ENCODE data around the gene SLC9B2. TPM values are rescaled to one million over a fixed set of nuclear protein-coding genes. Genes with fewer than 3 reads are reported as not detected.
A peak's percentile ranks its signal among the peaks of the same experiment; 100 is the strongest.

The SLC9B2 gene
- polyA plus RNA-seq, 2 of the 4 experiments (the other 2 are of a cell fraction), result 7.3 to 9.2 TPM

DNA sequence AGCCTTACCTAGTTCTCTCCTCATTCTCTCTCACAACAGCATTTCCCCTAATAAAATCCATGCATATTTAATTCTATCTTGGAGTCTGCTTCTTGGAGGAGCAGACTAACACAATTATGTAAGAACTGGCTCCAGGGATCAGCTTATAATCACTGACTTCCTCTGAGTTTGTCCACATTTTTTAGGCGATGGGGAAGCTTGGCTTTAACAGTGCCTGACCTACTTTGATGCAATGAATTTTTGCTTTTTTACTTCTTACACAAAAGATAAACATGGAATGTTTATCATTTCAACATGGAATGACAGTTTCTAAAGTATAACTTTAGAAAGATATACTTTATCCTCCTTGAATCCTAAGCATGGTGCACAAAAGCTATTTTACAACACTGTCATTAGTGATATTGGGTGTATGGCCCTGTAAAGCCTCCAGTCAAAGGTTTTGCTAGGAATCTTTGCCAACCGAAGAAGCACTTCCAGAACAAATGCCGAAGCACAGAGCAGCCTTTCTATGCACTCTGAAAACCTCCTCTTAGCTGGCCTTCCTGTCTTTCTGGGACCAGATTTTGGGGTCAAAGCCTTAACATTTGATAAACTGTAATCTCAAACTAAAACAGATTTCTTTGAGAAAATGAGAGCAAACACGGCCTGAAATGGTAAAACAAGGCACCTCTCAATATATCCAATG, 22.3 kb upstream of the SLC9B2 start:
- TF ChIP-seq HOXA7 (CRISPR knock-in tag; IDR thresholded peaks at IDR 0.05), result no peak
- H3K9me3 ChIP-seq, result no peaks in the 10 kb centered on the region
- DNase-seq (ENCODE audit: low read depth in 1 of 2, low spot score in 1 of 2), result no peak
- H3K27ac ChIP-seq, result peak overlapping the region; percentile 58 to 81
- ChIA-PET CTCF (interaction anchor here (0.6 to 4.3 kb wide), 10 partner anchors 8 to 1646 kb away, joined by 3 to 27 read pairs (median 4); no protein-coding TSS in a partner anchor), POLR2A (interaction anchor here (1.2 kb wide), 1 partner anchor 668 kb away, joined by 3 read pairs; no protein-coding TSS in a partner anchor)
- peak overlapping the region; percentile 78 for H3K4me2 ChIP-seq
- 25% methylated on average over 4 of the region's 4 CpGs for WGBS (ENCODE audit: missing lambda C conversion rate)
- FAIRE-seq, result no peak
- H3K4me3 ChIP-seq, result peak overlapping the region; percentile 42
- H3K4me1 ChIP-seq, result no peaks in the 10 kb centered on the region
- no peak for ATAC-seq

DNA sequence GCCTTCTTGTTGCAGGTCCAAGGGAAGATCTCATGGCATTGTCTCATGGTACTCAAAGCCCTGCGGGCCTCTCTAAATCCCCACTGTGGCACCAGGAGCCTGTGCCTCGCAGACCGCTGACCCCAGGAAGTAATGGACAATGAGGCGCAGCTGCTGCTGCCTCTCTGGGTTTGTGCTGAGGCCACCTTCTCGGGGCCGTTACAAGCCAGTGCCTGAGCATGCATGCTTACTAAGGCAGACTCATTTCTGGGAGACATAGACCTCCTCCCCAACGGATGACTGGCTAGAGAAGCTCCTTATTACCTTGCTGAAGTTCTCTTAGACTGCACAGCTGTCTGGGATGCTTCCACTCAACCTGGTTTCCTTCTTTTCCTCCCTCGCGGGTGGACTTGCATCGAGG, 21.8 kb upstream of the SLC9B2 start:
- CTCF ChIA-PET, result interaction anchor here (0.8 to 4.3 kb wide), 3 partner anchors 8 to 478 kb away, joined by 3 to 27 read pairs (median 7); no protein-coding TSS in a partner anchor
- FAIRE-seq, result no peak
- H3K4me3 ChIP-seq, result no peak overlapping the region
- POLR2A ChIA-PET, result no interaction called here
- H3K4me2 ChIP-seq, result no peak overlapping the region
- H3K9me3 ChIP-seq, result no peaks in the 10 kb centered on the region
- 86% methylated on average over 8 of the region's 10 CpGs for WGBS (ENCODE audit: missing lambda C conversion rate)
- no peak for ATAC-seq
- TF ChIP-seq MAFK (IDR thresholded peaks at IDR 0.05; ENCODE audit: partially characterized antibody), result no peak
- no peak for TF ChIP-seq ESRRA (IDR thresholded peaks at IDR 0.05; ENCODE audit: borderline replicate concordance, low read length)
- TF ChIP-seq CBX2 (IDR thresholded peaks at IDR 0.05; ENCODE audit: borderline replicate concordance, low read depth), result no peak
- TF ChIP-seq FOSB (CRISPR knock-in tag; IDR thresholded peaks at IDR 0.05), result no peak
- no peak for TF ChIP-seq GATA3 (IDR thresholded peaks at IDR 0.05; ENCODE audit: borderline replicate concordance)
- TF ChIP-seq, protein P1, sequence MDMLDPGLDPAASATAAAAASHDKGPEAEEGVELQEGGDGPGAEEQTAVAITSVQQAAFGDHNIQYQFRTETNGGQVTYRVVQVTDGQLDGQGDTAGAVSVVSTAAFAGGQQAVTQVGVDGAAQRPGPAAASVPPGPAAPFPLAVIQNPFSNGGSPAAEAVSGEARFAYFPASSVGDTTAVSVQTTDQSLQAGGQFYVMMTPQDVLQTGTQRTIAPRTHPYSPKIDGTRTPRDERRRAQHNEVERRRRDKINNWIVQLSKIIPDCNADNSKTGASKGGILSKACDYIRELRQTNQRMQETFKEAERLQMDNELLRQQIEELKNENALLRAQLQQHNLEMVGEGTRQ (IDR thresholded peaks at IDR 0.05), result no peak
- no peak for TF ChIP-seq ZSCAN20 (CRISPR knock-in tag; IDR thresholded peaks at IDR 0.05)
- TF ChIP-seq TP53 (CRISPR knock-in tag; IDR thresholded peaks at IDR 0.05), result no peak
- TF ChIP-seq ZFP36 (IDR thresholded peaks at IDR 0.05; ENCODE audit: borderline replicate concordance, partially characterized antibody), result no peak
- TF ChIP-seq NFE2L2 (conservative IDR thresholded peaks at IDR 0.05; ENCODE audit: low read length), result no peak
- no peak for TF ChIP-seq MAZ (IDR thresholded peaks at IDR 0.05; ENCODE audit: borderline replicate concordance, low read depth, low read length)
- no peaks in the 10 kb centered on the region for H3K4me1 ChIP-seq
- no peak for DNase-seq (ENCODE audit: low read depth in 1 of 2, low spot score in 1 of 2)
- H3K27ac ChIP-seq, result no peak overlapping the region

DNA sequence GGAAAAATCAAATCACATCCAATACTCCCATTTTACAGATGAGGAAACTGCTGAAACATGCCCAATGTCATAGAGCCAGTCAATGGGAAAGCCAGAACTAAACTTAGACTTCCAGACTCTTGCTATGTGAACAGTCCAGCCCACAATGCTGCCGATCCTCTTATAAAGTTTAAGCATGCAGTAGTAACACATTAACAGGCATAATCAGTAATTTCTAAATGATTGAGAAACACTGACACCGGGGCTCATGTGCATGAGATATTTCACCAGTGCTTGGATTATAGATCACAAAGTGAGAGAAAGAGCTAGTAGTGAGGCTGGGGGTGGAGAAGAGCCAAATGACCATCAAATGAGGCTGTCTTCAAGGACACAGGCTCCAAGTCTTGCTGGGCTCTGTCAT, 20.6 kb upstream of the SLC9B2 start:
- no peaks in the 10 kb centered on the region for H3K4me1 ChIP-seq
- H3K27ac ChIP-seq, result no peak overlapping the region
- DNase-seq (ENCODE audit: low read depth in 1 of 2, low spot score in 1 of 2) (no peak), ATAC-seq (no peak), FAIRE-seq (no peak)
- TF ChIP-seq CBX8 (IDR thresholded peaks at IDR 0.05) (no peak), ZNF302 (CRISPR knock-in tag; IDR thresholded peaks at IDR 0.05) (no peak), SREBF2 (IDR thresholded peaks at IDR 0.05) (no peak), ZC3H11A (IDR thresholded peaks at IDR 0.05) (no peak), HDAC2 (IDR thresholded peaks at IDR 0.05) (no peak), RAD21 (conservative IDR thresholded peaks at IDR 0.05 in 1 of 2, IDR thresholded peaks at IDR 0.05 in 1 of 2) (no peak), EHMT2 (IDR thresholded peaks at IDR 0.05; ENCODE audit: low read depth) (no peak), NPAS2 (CRISPR knock-in tag; IDR thresholded peaks at IDR 0.05; ENCODE audit: borderline replicate concordance) (no peak)
- WGBS (ENCODE audit: missing lambda C conversion rate), result 67% methylated on average over 2 of the region's 2 CpGs
- POLR2A ChIA-PET, result no interaction called here
- H3K9me3 ChIP-seq, result no peaks in the 10 kb centered on the region
- CTCF ChIA-PET, result interaction anchor here (0.6 to 1.3 kb wide), 2 partner anchors 88 to 477 kb away, joined by 3 to 7 read pairs; no protein-coding TSS in a partner anchor
- H3K4me3 ChIP-seq, result no peak overlapping the region
- H3K4me2 ChIP-seq, result no peak overlapping the region

DNA sequence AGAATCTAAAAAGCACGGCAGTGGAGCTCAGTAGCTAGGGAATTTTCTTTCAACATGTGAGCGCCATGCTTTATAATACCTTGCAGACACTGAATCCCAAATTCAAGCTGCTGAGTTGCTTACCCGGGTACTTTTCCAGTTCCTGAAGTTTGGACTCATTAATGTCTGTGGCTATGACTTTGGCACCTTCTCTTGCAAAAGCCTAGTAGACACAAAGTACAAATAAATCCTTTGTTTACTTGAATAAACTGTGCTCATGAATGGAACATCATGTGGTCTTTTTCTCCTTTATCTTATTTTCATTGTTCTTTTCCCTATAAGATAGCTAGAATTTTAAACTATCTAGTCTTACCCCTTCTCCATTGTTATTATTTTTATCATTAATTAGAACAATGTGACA, 18.5 kb upstream of the SLC9B2 start:
- no peak for DNase-seq (ENCODE audit: low read depth in 1 of 2, low spot score in 1 of 2)
- WGBS (ENCODE audit: missing lambda C conversion rate), result 92% methylated on average over 3 of the region's 3 CpGs
- ATAC-seq, result no peak
- no peak for TF ChIP-seq ZC3H11A (IDR thresholded peaks at IDR 0.05)
- no peak overlapping the region for H3K27ac ChIP-seq
- no peak overlapping the region for H3K4me2 ChIP-seq
- POLR2A ChIA-PET, result no interaction called here
- CTCF ChIA-PET, result interaction anchor here (0.6 kb wide), 1 partner anchor 246 kb away, joined by 5 read pairs; no protein-coding TSS in a partner anchor
- no peak for FAIRE-seq
- no peak overlapping the region for H3K4me3 ChIP-seq
- H3K4me1 ChIP-seq, result no peaks in the 10 kb centered on the region; the same call in 2 of the 3 replicates
- no peaks in the 10 kb centered on the region for H3K9me3 ChIP-seq
